GM12878 (cell line): ENCODE data around the gene SELENOW. TPM values are rescaled to one million over a fixed set of nuclear protein-coding genes. Genes with fewer than 3 reads are reported as not detected.

Experiments used
- ATAC-seq: fragments of 200-7000 bp; cut with Tn5 transposase; 3 replicates; pipeline ENCODE4 v1.9.1; 2020; ENCODE audit warnings: mild to moderate bottlenecking, moderate library complexity
- BruUV-seq: library from RNA; stranded (reverse); fragments of 400-500 nt; replicated peaks from 2 replicates; lab custom pipeline; 2021; lab: Mats Ljungman, UMichigan
- CTCF ChIA-PET: fragments of 300-600 bp; sonication (Branson Sonifier 250); formaldehyde crosslinking; extraction: SDS; loops from one replicate; lab custom pipeline; 2021; ENCODE audit warnings: inconsistent platforms; lab: Yijun Ruan, JAX
- POLR2A ChIA-PET: fragments of 350-600 bp; formaldehyde crosslinking; extraction: SDS; loops from one replicate; lab custom pipeline; 2021; ENCODE audit warnings: inconsistent platforms; lab: Charles Lee
- RAD21 ChIA-PET: fragments of 300-600 bp; sonication (Branson Sonifier 250); formaldehyde crosslinking; loops from one replicate; lab custom pipeline; 2023; ENCODE audit warnings: antibody characterized with exemption; ENCODE audit not compliant: unreplicated experiment; lab: Charles Lee
- SMC1A ChIA-PET: fragments of 300-600 bp; sonication (Branson Sonifier 250); formaldehyde crosslinking; loops from one replicate; lab custom pipeline; 2023; ENCODE audit not compliant: unreplicated experiment, uncharacterized antibody; lab: Charles Lee
- DNase-seq: peaks from one replicate; pipeline ENCODE4 v3.0.0-alpha.2; 2011; ENCODE audit warnings: low read depth, low spot score
- FAIRE-seq: peaks from 3 replicates; lab custom pipeline; 2011; peaks lifted over from hg19 to GRCh38; lab: Jason Lieb, UNC
- H2AFZ ChIP-seq: 2 replicates; pipeline ENCODE4 v1.6.0; 2011; ENCODE audit warnings: low read depth, low read length, control low read depth; ENCODE audit not compliant: control insufficient read depth
- H3K27ac ChIP-seq: 2 replicates; pipeline ENCODE4 v1.5.1; 2011; ENCODE audit warnings: control low read depth; ENCODE audit not compliant: control insufficient read depth, insufficient read depth
- H3K27me3 ChIP-seq, 2 experiments: replicated peaks in 1 of 2; 2 replicates each; pipeline versions ENCODE4 v1.6.0 to v1.6.1; 2011; ENCODE audit warnings: low read length in 1 of 2; ENCODE audit not compliant: control insufficient read depth in 2 of 2, insufficient read depth in 2 of 2
- H3K36me3 ChIP-seq, 2 experiments: 2 replicates each; pipeline ENCODE4 v1.5.1; 2011; ENCODE audit warnings: low read length in 1 of 2; ENCODE audit not compliant: control insufficient read depth in 2 of 2, insufficient read depth in 2 of 2
- H3K4me1 ChIP-seq: 2 replicates; pipeline ENCODE4 v1.6.1; 2011; ENCODE audit warnings: mild to moderate bottlenecking, low read length, moderate library complexity, mixed read lengths; ENCODE audit not compliant: control insufficient read depth, insufficient read depth
- H3K4me2 ChIP-seq: 2 replicates; pipeline ENCODE4 v1.6.0; 2011; ENCODE audit warnings: control low read depth; ENCODE audit not compliant: control insufficient read depth, insufficient read depth
- H3K4me3 ChIP-seq: fragments of 200-600 bp; sonication (generic); 2 replicates; pipeline ENCODE4 v1.5.1; 2016
- H3K79me2 ChIP-seq: 2 replicates; pipeline ENCODE4 v1.6.0; 2011; ENCODE audit warnings: low read length; ENCODE audit not compliant: control insufficient read depth, insufficient read depth
- H3K9ac ChIP-seq: 2 replicates; pipeline ENCODE4 v1.8.0; 2011; ENCODE audit warnings: low read length, control low read depth, mixed read lengths; ENCODE audit not compliant: control insufficient read depth, insufficient read depth
- H3K9me3 ChIP-seq: replicated peaks from 3 replicates; pipeline ENCODE4 v1.5.1; 2011; ENCODE audit warnings: mild to moderate bottlenecking, low read length; ENCODE audit not compliant: control insufficient read depth, insufficient read depth
- H4K20me1 ChIP-seq: 2 replicates; pipeline ENCODE4 v1.6.0; 2011; ENCODE audit not compliant: control insufficient read depth, insufficient read depth
- CBX3 ChIP-seq: fragments of 200-600 bp; sonication (generic); IDR thresholded peaks from 2 replicates; pipeline ENCODE4 v1.6.1; 2016; ENCODE audit warnings: low read depth, borderline replicate concordance
- CHD1 ChIP-seq: IDR thresholded peaks from 2 replicates; pipeline ENCODE4 v1.6.1; 2012; ENCODE audit warnings: low read depth, low read length, improper control_type of control experiment
- KAT2A ChIP-seq: conservative IDR thresholded peaks from 2 replicates; pipeline ENCODE4 v1.6.1; 2011; ENCODE audit warnings: low read depth, low read length; ENCODE audit not compliant: control insufficient read depth
- MYC ChIP-seq: IDR thresholded peaks from 2 replicates; pipeline ENCODE4 v1.6.1; 2011; ENCODE audit warnings: mild to moderate bottlenecking, low read length, moderate library complexity, inconsistent platforms; ENCODE audit not compliant: insufficient read depth, insufficient replicate concordance, insufficient read length, severe bottlenecking
- NFIC ChIP-seq: IDR thresholded peaks from 2 replicates; pipeline ENCODE4 v1.6.1; 2012; ENCODE audit warnings: low read depth, mild to moderate bottlenecking, inconsistent platforms, low read length, moderate library complexity
- PML ChIP-seq: IDR thresholded peaks from 2 replicates; pipeline ENCODE4 v1.6.1; 2012; ENCODE audit warnings: low read length, inconsistent platforms
- RAD21 ChIP-seq: IDR thresholded peaks from 2 replicates; pipeline ENCODE4 v1.6.1; 2011; ENCODE audit warnings: mild to moderate bottlenecking, low read depth, low read length, moderate library complexity; ENCODE audit not compliant: insufficient read depth
- WGBS: methylation state at CpG from one replicate; pipeline ENCODE4 v1.1.6; 2016; ENCODE audit warnings: low lambda C conversion rate; ENCODE audit not compliant: insufficient replicate concordance, insufficient coverage; ENCODE audit errors: missing lambda C conversion rate; 5-methylcytosine and 5-hydroxymethylcytosine counted together
- in situ Hi-C: fragments of 300-500 bp; cut with MboI; formaldehyde crosslinking; loops from 9 replicates; pipeline ENCODE4 v1.14.3; 2018; ENCODE audit warnings: mixed read lengths
- intact Hi-C: fragments of 100-400 bp; cut with micrococcal nuclease; formaldehyde crosslinking; loops from one replicate; pipeline ENCODE4 v1.14.2; 2022; ENCODE audit not compliant: unreplicated experiment
- polyA plus RNA-seq, 11 experiments: library from polyadenylated mRNA; depleted of rRNA in 4 of 11; unstranded in 6 of 11; stranded (reverse) in 5 of 11; fragments of >200 nt; fragmentation: Nextera tagmentation in 4 of 11; fragmentation: Illumina TruSeq in 1 of 11; extraction: Ambion mirVana in 4 of 11; extraction: Trizol in 1 of 11; gene quantifications; 1 replicate in 1 of 11; 2 replicates in 10 of 11; pipeline versions ENCODE4 v1.2.1 to v1.2.3, GENCODE V29; 2011 to 2016; ENCODE audit warnings: inconsistent platforms in 2 of 11, missing spikeins in 2 of 11, low read depth in 1 of 11
- total RNA-seq, 4 experiments: library from RNA; depleted of rRNA in 3 of 4; stranded (reverse); fragments of >200 nt in 3 of 4; fragmentation: Illumina TruSeq in 1 of 4; extraction: Trizol in 1 of 4; gene quantifications; 2 replicates each; pipeline versions ENCODE4 v1.2.1 to v1.2.3, GENCODE V29; 2013 to 2021
- TF ChIP-seq, protein P1 (sequence below): IDR thresholded peaks from 2 replicates; pipeline ENCODE4 v1.6.1; 2011; ENCODE audit warnings: low read depth, mild to moderate bottlenecking, low read length, moderate library complexity, borderline replicate concordance; ENCODE audit errors: extremely low read depth

The SELENOW gene
- total and polyA plus RNA-seq, 10 of the 15 experiments (the other 5 are each of a cell fraction or from before 2014, with no cell fraction given): 53.3 to 186 (median 101) TPM

DNA sequence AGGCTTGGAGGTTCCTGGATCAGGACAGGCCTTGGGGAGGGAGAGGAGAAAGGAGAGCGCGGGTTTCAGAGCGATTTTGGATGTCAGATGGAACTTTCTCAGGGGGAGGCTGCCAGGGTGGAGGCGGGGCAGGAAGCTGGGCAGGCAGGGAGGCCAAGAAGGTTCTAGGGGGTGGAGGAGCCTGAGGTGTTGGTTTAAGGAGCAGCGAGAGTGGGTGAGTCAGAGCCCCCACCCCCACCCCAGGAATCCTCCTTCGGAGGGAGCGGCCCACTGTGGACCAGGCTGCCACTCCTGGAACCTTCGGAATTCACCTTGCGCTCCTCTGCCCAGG is 49.1 kb upstream of the SELENOW start:
- no peak overlapping the region for H3K4me2 ChIP-seq
- H2AFZ ChIP-seq: no peak overlapping the region
- BruUV-seq: no TSS peak
- H3K9ac ChIP-seq: no peak overlapping the region
- DNase-seq (no peak), FAIRE-seq (no peak), ATAC-seq (no peak)
- no peaks in the 10 kb centered on the region; the same call in 2 of the 3 replicates for H3K9me3 ChIP-seq
- H3K4me1 ChIP-seq: no peaks in the 10 kb centered on the region
- H3K4me3 ChIP-seq: no peak overlapping the region
- no peaks in the 10 kb centered on the region for H3K79me2 ChIP-seq
- H3K27ac ChIP-seq: no peak overlapping the region
- intact Hi-C loops (no loop called here), in situ Hi-C loops (no loop called here)
- H3K36me3 ChIP-seq: no peaks in the 10 kb centered on the region
- ChIA-PET SMC1A (no interaction called here), CTCF (no interaction called here), POLR2A (no interaction called here), RAD21 (no interaction called here)
- TF ChIP-seq, protein P1, sequence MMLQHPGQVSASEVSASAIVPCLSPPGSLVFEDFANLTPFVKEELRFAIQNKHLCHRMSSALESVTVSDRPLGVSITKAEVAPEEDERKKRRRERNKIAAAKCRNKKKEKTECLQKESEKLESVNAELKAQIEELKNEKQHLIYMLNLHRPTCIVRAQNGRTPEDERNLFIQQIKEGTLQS: no peak
- TF ChIP-seq MYC (no peak), NFIC (no peak), CHD1 (no peak), RAD21 (no peak), PML (no peak), CBX3 (no peak), KAT2A (no peak)
- H3K27me3 ChIP-seq: 0 out of 4 replicates have a peak, but pooled peaks cover 0 to 2% of the 10 kb centered on the region in 2 experiments
- no peaks in the 10 kb centered on the region for H4K20me1 ChIP-seq
- WGBS: 25% methylated on average over 9 of the region's 9 CpGs
